ENCODE results near the gene HBZ.
"Not testable (repeated sequence)": the region's sequence is repeated elsewhere in the genome, so short reads cannot be mapped to it uniquely, and the experiment has no call there.

Gene HBZ

GRCh38 chr16:179211-180092, 27.0 kb downstream of the HBZ start:
- DNase-seq (ENCODE audit: low read depth, low spot score): no peak

DNA sequence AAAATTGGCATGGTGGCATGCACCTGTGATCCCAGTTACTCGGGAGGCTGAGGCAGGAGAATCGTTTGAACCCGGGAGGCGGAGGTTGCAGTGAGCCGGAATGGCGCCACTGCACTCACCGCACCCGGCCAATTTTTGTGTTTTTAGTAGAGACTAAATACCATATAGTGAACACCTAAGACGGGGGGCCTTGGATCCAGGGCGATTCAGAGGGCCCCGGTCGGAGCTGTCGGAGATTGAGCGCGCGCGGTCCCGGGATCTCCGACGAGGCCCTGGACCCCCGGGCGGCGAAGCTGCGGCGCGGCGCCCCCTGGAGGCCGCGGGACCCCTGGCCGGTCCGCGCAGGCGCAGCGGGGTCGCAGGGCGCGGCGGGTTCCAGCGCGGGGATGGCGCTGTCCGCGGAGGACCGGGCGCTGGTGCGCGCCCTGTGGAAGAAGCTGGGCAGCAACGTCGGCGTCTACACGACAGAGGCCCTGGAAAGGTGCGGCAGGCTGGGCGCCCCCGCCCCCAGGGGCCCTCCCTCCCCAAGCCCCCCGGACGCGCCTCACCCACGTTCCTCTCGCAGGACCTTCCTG, 27.7 kb downstream of the HBZ start, which contains the start of gene HBQ1:
Gene HBQ1 (plus strand): TSS at position 359 of the 575 bp plus-strand sequence. CDS start 28 bp downstream, at position 387.
- DNase-seq (ENCODE audit: low read depth, low spot score): no peak

GRCh38 chr16:180681-181564, 28.5 kb downstream of the HBZ start:
- DNase-seq (ENCODE audit: low read depth, low spot score): no peak

- DNase-seq (ENCODE audit: low read depth, low spot score): peak; percentile 66
Observed at GRCh38 chr16:181565-182021, 29.1 kb downstream of the HBZ start.

- no peak for DNase-seq (ENCODE audit: low read depth, low spot score)
Observed at GRCh38 chr16:183005-183404, 30.6 kb downstream of the HBZ start.

DNA sequence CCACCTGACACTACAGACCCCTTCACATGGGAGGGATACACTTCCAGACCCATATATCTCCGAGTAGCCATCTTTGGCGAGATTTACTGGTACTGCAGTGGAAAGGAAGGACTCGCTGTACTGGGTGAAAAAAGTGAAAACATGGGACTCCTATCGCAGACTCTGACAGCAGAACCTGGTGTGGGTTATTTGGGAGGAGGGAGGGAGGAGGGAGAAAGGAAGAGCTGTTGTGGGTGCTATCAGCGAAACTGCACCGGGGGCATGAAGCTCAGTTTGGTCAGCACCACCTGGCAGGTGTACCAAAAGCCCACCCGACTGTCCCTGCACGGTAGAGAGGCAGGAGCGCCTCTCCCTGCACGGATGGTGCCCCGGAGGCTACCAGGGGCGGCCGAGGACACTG, 32.8 kb downstream of the HBZ start:
- no peak for DNase-seq (ENCODE audit: low read depth, low spot score)

DNA sequence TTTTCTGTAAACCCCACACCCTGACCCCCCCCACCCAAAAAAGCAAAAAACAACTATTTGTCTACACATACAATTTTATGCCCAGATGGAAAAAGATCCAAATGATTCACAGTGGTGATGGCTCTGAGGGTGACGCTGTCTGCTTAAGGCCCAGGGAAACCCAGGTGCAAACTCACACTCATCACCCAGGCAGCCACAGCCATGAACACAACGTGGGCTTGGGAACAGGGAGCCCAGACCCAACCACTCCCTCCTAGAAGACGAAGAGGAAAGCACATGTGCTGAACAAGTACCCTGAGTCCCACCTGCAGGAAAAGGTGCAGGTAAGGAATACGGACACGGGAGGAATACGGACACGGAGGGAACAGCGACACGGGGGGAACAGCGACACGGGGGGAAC, 33.2 kb downstream of the HBZ start:
- DNase-seq (ENCODE audit: low read depth, low spot score): no peak

DNA sequence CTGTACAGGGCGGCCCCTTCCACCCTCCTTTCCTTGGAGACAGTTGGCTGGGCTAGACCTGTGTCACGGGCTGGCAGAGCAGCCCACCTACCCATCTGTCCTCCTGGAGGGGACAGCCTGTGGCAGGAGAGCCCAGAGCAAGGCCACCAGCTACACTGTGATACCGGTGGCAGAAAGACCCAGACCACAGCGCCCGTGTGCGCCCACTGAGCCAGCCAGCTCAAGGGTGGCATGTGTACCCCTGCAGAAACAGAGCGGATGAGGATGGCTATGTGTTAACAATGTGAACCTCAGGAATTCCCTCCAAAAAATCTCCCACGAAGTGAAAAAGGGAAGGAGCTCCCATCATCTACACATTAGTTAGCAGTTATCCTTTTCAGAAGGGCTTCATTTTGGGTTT, 34.9 kb downstream of the HBZ start:
- DNase-seq (ENCODE audit: low read depth, low spot score): no peak

- no peak for DNase-seq (ENCODE audit: low read depth, low spot score)
Observed at GRCh38 chr16:188674-189073, 36.2 kb downstream of the HBZ start.

- no peak for DNase-seq (ENCODE audit: low read depth, low spot score)
Observed at GRCh38 chr16:189604-190186, 37.3 kb downstream of the HBZ start.

DNA sequence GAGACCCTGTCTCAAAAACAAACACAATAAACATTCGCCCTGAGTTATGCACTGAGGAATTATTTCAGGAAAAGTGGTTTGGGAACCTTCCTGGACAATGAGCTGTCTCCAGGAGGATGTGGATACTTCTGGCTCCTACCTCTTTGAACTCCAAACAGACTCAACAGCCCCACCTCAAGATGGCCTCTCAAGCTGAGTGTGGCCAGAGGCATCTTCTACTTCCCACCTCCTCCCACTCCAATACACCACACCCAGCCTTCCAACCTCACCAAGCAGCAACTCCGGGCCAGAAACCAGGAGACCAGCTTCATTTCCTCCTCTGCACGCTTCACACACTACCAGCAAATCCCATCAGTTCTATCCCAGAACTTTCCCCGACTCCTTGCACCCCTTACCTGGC, 39.4 kb downstream of the HBZ start:
- DNase-seq (ENCODE audit: low read depth, low spot score): no peak

DNA sequence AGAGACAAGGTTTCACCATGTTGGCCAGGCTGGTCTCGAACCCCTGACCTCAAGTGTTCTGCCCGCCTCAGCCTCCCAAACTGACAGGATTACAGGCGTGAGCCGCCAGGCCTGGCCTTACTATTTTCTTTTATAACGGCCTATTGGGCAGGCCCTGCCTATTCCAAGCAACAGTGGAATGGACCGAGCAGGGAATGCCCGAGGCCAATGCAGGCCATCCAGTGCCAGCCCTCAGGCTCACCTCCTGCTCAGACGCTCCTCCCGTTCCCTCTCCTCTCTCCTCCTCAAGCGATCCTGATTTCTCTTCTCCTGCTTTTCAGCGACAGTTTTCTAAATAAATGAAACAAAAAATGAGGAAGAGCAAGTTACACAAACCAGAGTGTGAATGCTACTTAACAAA, 40.2 kb downstream of the HBZ start:
- DNase-seq (ENCODE audit: low read depth, low spot score): no peak

- no peak for DNase-seq (ENCODE audit: low read depth, low spot score)
Observed at GRCh38 chr16:193441-193840, 41.0 kb downstream of the HBZ start.

- DNase-seq (ENCODE audit: low read depth, low spot score): no peak
Observed at GRCh38 chr16:194516-194915, 42.1 kb downstream of the HBZ start.

GRCh38 chr16:200388-200787, 47.9 kb downstream of the HBZ start:
- no peak for DNase-seq (ENCODE audit: low read depth, low spot score)

DNA sequence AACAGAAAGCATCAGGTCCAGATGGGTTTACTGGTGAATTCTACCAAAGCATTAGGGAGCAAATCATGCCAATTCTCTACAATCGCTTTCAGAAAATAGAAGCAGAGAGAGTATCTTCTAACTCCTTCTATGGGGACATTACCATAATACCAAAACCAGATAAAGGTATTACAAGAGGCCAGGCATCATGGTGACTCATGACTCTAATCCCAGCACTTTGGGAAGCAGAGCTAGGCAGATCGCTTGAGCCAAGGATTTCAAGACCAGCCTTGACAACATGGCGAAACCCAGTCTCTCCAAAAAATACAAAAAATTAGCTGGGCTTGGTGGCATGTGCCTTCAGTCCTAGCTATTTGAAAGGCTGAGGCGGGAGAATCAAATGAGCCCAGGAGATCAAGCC, 50.8 kb downstream of the HBZ start:
- no peak for DNase-seq (ENCODE audit: low read depth, low spot score)

- DNase-seq (ENCODE audit: low read depth, low spot score): not testable (repeated sequence)
Observed at GRCh38 chr16:204046-204445, 51.6 kb downstream of the HBZ start.
